ENCODE data around the gene FBXL19. TPM values are rescaled to one million over a fixed set of nuclear protein-coding genes. Genes with fewer than 3 reads are reported as not detected.

The FBXL19 gene
- total RNA-seq, 1 experiment from 2014 or later, result 84.3 TPM

DNA sequence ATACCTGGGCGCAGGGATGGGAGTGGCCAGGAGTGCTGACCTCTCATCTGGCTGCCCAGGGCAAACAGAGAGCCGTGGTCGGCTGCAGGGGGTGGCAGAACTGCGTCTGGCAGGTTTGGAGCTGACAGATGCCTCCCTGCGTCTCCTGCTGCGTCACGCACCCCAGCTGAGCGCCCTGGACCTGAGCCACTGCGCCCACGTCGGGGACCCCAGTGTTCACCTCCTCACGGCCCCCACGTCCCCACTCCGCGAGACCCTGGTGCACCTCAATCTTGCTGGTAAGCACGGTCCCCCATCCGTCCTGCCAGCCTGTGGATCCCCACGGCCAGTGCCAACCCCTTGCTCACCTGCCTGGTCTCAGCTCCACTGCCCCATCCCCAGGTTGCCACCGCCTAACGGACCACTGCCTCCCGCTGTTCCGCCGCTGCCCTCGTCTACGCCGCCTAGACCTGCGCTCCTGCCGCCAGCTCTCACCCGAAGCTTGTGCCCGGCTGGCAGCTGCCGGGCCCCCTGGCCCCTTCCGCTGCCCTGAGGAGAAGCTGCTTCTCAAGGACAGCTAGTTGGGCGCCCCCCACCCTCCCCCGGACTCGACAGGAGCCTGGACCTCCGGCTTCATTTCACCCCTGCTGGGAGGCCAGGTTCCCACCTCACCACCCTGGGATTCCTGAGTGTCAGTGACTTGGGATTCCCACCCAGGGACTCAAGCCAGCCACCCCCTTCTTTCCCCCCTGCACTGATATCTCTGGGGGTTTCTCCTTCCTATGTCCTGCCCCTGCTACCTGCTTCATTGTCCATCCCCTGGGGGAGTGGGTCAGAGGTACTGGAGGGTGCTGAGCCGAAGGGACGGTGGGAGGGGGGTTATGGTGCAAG is 23.5 kb downstream of the FBXL19 start:
- H3K9me3 Mint-ChIP-seq, result no peaks in the 10 kb centered on the region
- peaks cover 28% of the 10 kb centered on the region for H3K36me3 Mint-ChIP-seq
- TF ChIP-seq TP53 (CRISPR knock-in tag; IDR thresholded peaks at IDR 0.05) (no peak), SMAD3 (CRISPR knock-in tag; IDR thresholded peaks at IDR 0.05; ENCODE audit: borderline replicate concordance) (no peak), ELF4 (CRISPR knock-in tag; IDR thresholded peaks at IDR 0.05; ENCODE audit: low read depth) (no peak), E2F1 (CRISPR knock-in tag; IDR thresholded peaks at IDR 0.05) (no peak), RORB (CRISPR knock-in tag; IDR thresholded peaks at IDR 0.05) (no peak), IRF2 (CRISPR knock-in tag; IDR thresholded peaks at IDR 0.05; ENCODE audit: borderline replicate concordance, low read depth) (no peak), ESRRA (CRISPR knock-in tag; IDR thresholded peaks at IDR 0.05; ENCODE audit: borderline replicate concordance) (0 out of 2 replicates have a peak, but pooled peaks have one; percentile 23)
- H3K27me3 Mint-ChIP-seq (ENCODE audit: low read depth), result no peaks in the 10 kb centered on the region
- H3K27ac Mint-ChIP-seq, result peak overlapping the region; percentile 78
- H3K4me3 Mint-ChIP-seq, result peak overlapping the region; percentile 43
- no peak for ATAC-seq
- CTCF ChIA-PET, result interaction anchor here (0.5 to 2.1 kb wide), 7 partner anchors 11 to 195 kb away, joined by 3 to 12 read pairs (median 3); partner anchors contain the start of gene VKORC1
- peaks cover 29% of the 10 kb centered on the region for H3K4me1 Mint-ChIP-seq
- no peak for DNase-seq (ENCODE audit: low spot score)
- POLR2A ChIA-PET, result interaction anchor here (1.6 kb wide), 1 partner anchor 23 kb away, joined by 3 read pairs; the partner anchor contains the start of gene FBXL19

DNA sequence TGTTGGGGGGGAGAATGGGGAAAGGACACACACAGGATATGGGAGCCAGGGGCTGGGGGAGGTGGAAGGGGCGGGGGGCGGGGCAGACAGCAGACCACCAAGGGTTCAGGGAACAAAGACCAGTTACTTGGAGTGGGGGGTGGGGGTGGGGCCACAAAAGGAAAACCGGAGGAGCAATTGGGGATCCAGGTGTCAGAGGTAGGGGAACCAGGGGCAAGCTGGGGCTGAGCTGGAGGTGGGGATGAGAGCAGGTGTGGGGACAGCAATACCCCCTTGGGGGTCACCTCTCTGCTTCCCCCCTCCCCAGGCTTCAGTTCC is 24.1 kb downstream of the FBXL19 start:
- DNase-seq (ENCODE audit: low spot score) (no peak), ATAC-seq (no peak)
- no peaks in the 10 kb centered on the region for H3K9me3 Mint-ChIP-seq
- H3K27me3 Mint-ChIP-seq (ENCODE audit: low read depth), result no peaks in the 10 kb centered on the region
- H3K27ac Mint-ChIP-seq, result no peak overlapping the region; the same call in 1 of the 2 replicates
- ChIA-PET CTCF (interaction anchor here (0.5 to 2.1 kb wide), 7 partner anchors 12 to 195 kb away, joined by 3 to 12 read pairs (median 3); partner anchors contain the start of gene VKORC1), POLR2A (interaction anchor here (0.7 to 1.6 kb wide), 2 partner anchors 22 to 24 kb away, joined by 3 read pairs; partner anchors contain the start of gene FBXL19)
- H3K4me3 Mint-ChIP-seq, result peak overlapping the region; percentile 75
- peaks cover 25% of the 10 kb centered on the region for H3K36me3 Mint-ChIP-seq
- H3K4me1 Mint-ChIP-seq, result peaks cover 27% of the 10 kb centered on the region
- TF ChIP-seq ATF3 (CRISPR knock-in tag; conservative IDR thresholded peaks at IDR 0.05) (no peak), SMAD3 (CRISPR knock-in tag; IDR thresholded peaks at IDR 0.05; ENCODE audit: borderline replicate concordance) (no peak), NFE2L1 (CRISPR knock-in tag; IDR thresholded peaks at IDR 0.05) (no peak), SP1 (CRISPR knock-in tag; conservative IDR thresholded peaks at IDR 0.05) (no peak), FOXJ3 (CRISPR knock-in tag; IDR thresholded peaks at IDR 0.05; ENCODE audit: borderline replicate concordance) (no peak), AFF4 (CRISPR knock-in tag; IDR thresholded peaks at IDR 0.05; ENCODE audit: borderline replicate concordance) (no peak), IRF2 (CRISPR knock-in tag; IDR thresholded peaks at IDR 0.05; ENCODE audit: borderline replicate concordance, low read depth) (no peak), ZBTB21 (CRISPR knock-in tag; IDR thresholded peaks at IDR 0.05; ENCODE audit: borderline replicate concordance) (no peak), NFYB (CRISPR knock-in tag; conservative IDR thresholded peaks at IDR 0.05; ENCODE audit: low read depth) (no peak), GRHL2 (CRISPR knock-in tag; IDR thresholded peaks at IDR 0.05; ENCODE audit: insufficient replicate concordance, severe bottlenecking) (no peak)
- TF ChIP-seq, protein P1, sequence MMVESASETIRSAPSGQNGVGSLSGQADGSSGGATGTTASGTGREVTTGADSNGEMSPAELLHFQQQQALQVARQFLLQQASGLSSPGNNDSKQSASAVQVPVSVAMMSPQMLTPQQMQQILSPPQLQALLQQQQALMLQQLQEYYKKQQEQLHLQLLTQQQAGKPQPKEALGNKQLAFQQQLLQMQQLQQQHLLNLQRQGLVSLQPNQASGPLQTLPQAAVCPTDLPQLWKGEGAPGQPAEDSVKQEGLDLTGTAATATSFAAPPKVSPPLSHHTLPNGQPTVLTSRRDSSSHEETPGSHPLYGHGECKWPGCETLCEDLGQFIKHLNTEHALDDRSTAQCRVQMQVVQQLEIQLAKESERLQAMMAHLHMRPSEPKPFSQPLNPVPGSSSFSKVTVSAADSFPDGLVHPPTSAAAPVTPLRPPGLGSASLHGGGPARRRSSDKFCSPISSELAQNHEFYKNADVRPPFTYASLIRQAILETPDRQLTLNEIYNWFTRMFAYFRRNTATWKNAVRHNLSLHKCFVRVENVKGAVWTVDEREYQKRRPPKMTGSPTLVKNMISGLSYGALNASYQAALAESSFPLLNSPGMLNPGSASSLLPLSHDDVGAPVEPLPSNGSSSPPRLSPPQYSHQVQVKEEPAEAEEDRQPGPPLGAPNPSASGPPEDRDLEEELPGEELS (CRISPR knock-in tag; IDR thresholded peaks at IDR 0.05), result no peak
- TF ChIP-seq, protein P2, sequence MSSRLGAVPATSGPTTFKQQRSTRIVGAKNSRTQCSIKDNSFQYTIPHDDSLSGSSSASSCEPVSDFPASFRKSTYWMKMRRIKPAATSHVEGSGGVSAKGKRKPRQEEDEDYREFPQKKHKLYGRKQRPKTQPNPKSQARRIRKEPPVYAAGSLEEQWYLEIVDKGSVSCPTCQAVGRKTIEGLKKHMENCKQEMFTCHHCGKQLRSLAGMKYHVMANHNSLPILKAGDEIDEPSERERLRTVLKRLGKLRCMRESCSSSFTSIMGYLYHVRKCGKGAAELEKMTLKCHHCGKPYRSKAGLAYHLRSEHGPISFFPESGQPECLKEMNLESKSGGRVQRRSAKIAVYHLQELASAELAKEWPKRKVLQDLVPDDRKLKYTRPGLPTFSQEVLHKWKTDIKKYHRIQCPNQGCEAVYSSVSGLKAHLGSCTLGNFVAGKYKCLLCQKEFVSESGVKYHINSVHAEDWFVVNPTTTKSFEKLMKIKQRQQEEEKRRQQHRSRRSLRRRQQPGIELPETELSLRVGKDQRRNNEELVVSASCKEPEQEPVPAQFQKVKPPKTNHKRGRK (CRISPR knock-in tag; IDR thresholded peaks at IDR 0.05; ENCODE audit: borderline replicate concordance), result no peak
- TF ChIP-seq, protein P3, sequence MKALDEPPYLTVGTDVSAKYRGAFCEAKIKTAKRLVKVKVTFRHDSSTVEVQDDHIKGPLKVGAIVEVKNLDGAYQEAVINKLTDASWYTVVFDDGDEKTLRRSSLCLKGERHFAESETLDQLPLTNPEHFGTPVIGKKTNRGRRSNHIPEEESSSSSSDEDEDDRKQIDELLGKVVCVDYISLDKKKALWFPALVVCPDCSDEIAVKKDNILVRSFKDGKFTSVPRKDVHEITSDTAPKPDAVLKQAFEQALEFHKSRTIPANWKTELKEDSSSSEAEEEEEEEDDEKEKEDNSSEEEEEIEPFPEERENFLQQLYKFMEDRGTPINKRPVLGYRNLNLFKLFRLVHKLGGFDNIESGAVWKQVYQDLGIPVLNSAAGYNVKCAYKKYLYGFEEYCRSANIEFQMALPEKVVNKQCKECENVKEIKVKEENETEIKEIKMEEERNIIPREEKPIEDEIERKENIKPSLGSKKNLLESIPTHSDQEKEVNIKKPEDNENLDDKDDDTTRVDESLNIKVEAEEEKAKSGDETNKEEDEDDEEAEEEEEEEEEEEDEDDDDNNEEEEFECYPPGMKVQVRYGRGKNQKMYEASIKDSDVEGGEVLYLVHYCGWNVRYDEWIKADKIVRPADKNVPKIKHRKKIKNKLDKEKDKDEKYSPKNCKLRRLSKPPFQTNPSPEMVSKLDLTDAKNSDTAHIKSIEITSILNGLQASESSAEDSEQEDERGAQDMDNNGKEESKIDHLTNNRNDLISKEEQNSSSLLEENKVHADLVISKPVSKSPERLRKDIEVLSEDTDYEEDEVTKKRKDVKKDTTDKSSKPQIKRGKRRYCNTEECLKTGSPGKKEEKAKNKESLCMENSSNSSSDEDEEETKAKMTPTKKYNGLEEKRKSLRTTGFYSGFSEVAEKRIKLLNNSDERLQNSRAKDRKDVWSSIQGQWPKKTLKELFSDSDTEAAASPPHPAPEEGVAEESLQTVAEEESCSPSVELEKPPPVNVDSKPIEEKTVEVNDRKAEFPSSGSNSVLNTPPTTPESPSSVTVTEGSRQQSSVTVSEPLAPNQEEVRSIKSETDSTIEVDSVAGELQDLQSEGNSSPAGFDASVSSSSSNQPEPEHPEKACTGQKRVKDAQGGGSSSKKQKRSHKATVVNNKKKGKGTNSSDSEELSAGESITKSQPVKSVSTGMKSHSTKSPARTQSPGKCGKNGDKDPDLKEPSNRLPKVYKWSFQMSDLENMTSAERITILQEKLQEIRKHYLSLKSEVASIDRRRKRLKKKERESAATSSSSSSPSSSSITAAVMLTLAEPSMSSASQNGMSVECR (CRISPR knock-in tag; IDR thresholded peaks at IDR 0.05; ENCODE audit: borderline replicate concordance), result no peak

Data from WTC11 (cell line).